H1 (cell line): ENCODE data around the gene SCAP. TPM values are rescaled to one million over a fixed set of nuclear protein-coding genes. Genes with fewer than 3 reads are reported as not detected.

ENCODE experiments used
- CTCF ChIA-PET: fragments of 300-600 bp; sonication (Branson Sonifier 250); formaldehyde crosslinking; loops from one replicate; lab custom pipeline; 2021; ENCODE audit not compliant: partially characterized antibody; lab: Charles Lee
- POLR2A ChIA-PET: fragments of 300-600 bp; sonication (Branson Sonifier 250); formaldehyde crosslinking; loops from one replicate; lab custom pipeline; 2021; ENCODE audit warnings: inconsistent platforms; ENCODE audit not compliant: partially characterized antibody; lab: Charles Lee
- DNase-seq, 2 experiments: peaks; one replicate each; pipeline versions ENCODE4 v3.0.0 to v3.0.0-alpha.2; 2010 to 2022; ENCODE audit warnings: low spot score in 2 of 2, low read depth in 1 of 2, mixed read lengths in 1 of 2
- FAIRE-seq: peaks from 2 replicates; lab custom pipeline; 2011; peaks lifted over from hg19 to GRCh38; lab: Jason Lieb, UNC
- H2AFZ ChIP-seq: 2 replicates; pipeline ENCODE4 v1.8.1; 2012; ENCODE audit warnings: low read length, inconsistent platforms
- H2AK5ac ChIP-seq: 2 replicates; pipeline ENCODE4 v1.6.1; 2013; ENCODE audit warnings: low read depth, low read length
- H2BK120ac ChIP-seq: replicated peaks from 2 replicates; pipeline ENCODE3; 2013; ENCODE audit warnings: low read depth, low read length, inconsistent platforms
- H2BK12ac ChIP-seq: 2 replicates; pipeline ENCODE4 v1.6.1; 2013; ENCODE audit warnings: low read depth, low read length
- H2BK15ac ChIP-seq: 2 replicates; pipeline ENCODE4 v1.6.1; 2013; ENCODE audit warnings: low read length
- H2BK20ac ChIP-seq: 2 replicates; pipeline ENCODE4 v1.6.1; 2013; ENCODE audit warnings: low read length
- H2BK5ac ChIP-seq: 2 replicates; pipeline ENCODE4 v1.6.1; 2013; ENCODE audit warnings: low read depth, low read length
- H3K14ac ChIP-seq: 2 replicates; pipeline ENCODE4 v1.6.1; 2013; ENCODE audit warnings: inconsistent platforms; ENCODE audit not compliant: insufficient read length
- H3K18ac ChIP-seq: 2 replicates; pipeline ENCODE4 v1.6.1; 2013; ENCODE audit warnings: low read length; ENCODE audit errors: extremely low read depth
- H3K23ac ChIP-seq: 2 replicates; pipeline ENCODE4 v1.6.1; 2013; ENCODE audit warnings: inconsistent platforms; ENCODE audit not compliant: insufficient read length
- H3K23me2 ChIP-seq: 2 replicates; pipeline ENCODE4 v1.6.1; 2013; ENCODE audit warnings: low read depth, low read length
- H3K27ac ChIP-seq: 2 replicates; pipeline ENCODE4 v1.6.1; 2011; ENCODE audit warnings: low read depth, low read length, inconsistent platforms
- H3K27me3 ChIP-seq, 4 experiments: replicated peaks in 1 of 4; 1 replicate in 1 of 4; 2 replicates in 3 of 4; pipeline versions ENCODE4 v1.6.1 to v1.8.1; 2011 to 2013; ENCODE audit warnings: low read length in 3 of 4, mild to moderate bottlenecking in 3 of 4, inconsistent platforms in 2 of 4, mixed read lengths in 2 of 4, moderate library complexity in 1 of 4; ENCODE audit not compliant: control insufficient read depth in 3 of 4, insufficient read depth in 3 of 4; ENCODE audit errors: extremely low read depth in 1 of 4
- H3K36me3 ChIP-seq, 4 experiments: 2 replicates each; pipeline versions ENCODE4 v1.6.1 to v1.8.1; 2011 to 2013; ENCODE audit warnings: mild to moderate bottlenecking in 4 of 4, low read length in 3 of 4, moderate library complexity in 2 of 4, control low read depth in 1 of 4, inconsistent platforms in 1 of 4; ENCODE audit not compliant: insufficient read depth in 4 of 4, control insufficient read depth in 2 of 4
- H3K4ac ChIP-seq: replicated peaks from 2 replicates; pipeline ENCODE3; 2013; ENCODE audit warnings: low read length, low read depth, mixed read lengths, inconsistent platforms; ENCODE audit not compliant: insufficient read length
- H3K4me1 ChIP-seq, 4 experiments: replicated peaks in 1 of 4; 1 replicate in 1 of 4; 2 replicates in 3 of 4; pipeline versions ENCODE4 v1.6.1 to v1.8.1; 2011 to 2013; ENCODE audit warnings: low read length in 3 of 4, inconsistent platforms in 2 of 4, mixed read lengths in 1 of 4; ENCODE audit not compliant: insufficient read depth in 4 of 4, control insufficient read depth in 3 of 4
- H3K4me2 ChIP-seq, 2 experiments: 2 replicates each; pipeline versions ENCODE4 v1.6.1 to v1.8.1; 2011 to 2013; ENCODE audit warnings: low read depth in 2 of 2, low read length in 2 of 2, control low read depth in 1 of 2, inconsistent platforms in 1 of 2, mild to moderate bottlenecking in 1 of 2; ENCODE audit not compliant: insufficient read depth in 1 of 2
- H3K4me3 ChIP-seq, 4 experiments: fragments of 200-600, 300-600 bp in 1 of 4; sonication (generic), shearing (Covaris generic), sonication (Bioruptor Twin) in 1 of 4; 2 replicates each; pipeline versions ENCODE4 v1.5.1 to v1.8.1; 2011 to 2016; ENCODE audit warnings: low read length in 4 of 4, low read depth in 3 of 4, control low read depth in 2 of 4, inconsistent platforms in 2 of 4, mild to moderate bottlenecking in 2 of 4, mixed read lengths in 1 of 4, moderate library complexity in 1 of 4; ENCODE audit not compliant: insufficient read depth in 2 of 4; ENCODE audit errors: extremely low read depth in 1 of 4
- H3K56ac ChIP-seq: replicated peaks from 2 replicates; pipeline ENCODE3; 2013; ENCODE audit warnings: low read depth, mild to moderate bottlenecking, mixed read lengths, low read length, inconsistent platforms; ENCODE audit not compliant: insufficient read length
- H3K79me1 ChIP-seq: 2 replicates; pipeline ENCODE4 v1.6.1; 2013; ENCODE audit warnings: low read depth, low read length, control low read depth
- H3K79me2 ChIP-seq, 2 experiments: 2 replicates each; pipeline versions ENCODE4 v1.6.1 to v1.8.1; 2012 to 2013; ENCODE audit warnings: low read length in 2 of 2, mild to moderate bottlenecking in 2 of 2, inconsistent platforms in 1 of 2; ENCODE audit not compliant: insufficient read depth in 2 of 2, control insufficient read depth in 1 of 2
- H3K9ac ChIP-seq, 4 experiments: replicated peaks in 1 of 4; 1 replicate in 1 of 4; 2 replicates in 3 of 4; pipeline versions ENCODE4 v1.6.1 to v1.8.1; 2011 to 2013; ENCODE audit warnings: low read depth in 3 of 4, low read length in 3 of 4, control low read depth in 2 of 4, mild to moderate bottlenecking in 2 of 4, moderate library complexity in 2 of 4, inconsistent platforms in 1 of 4; ENCODE audit errors: extremely low read depth in 1 of 4
- H3K9me3 ChIP-seq, 2 experiments: 2 replicates each; pipeline versions ENCODE4 v1.6.1 to v1.8.1; 2012 to 2013; ENCODE audit warnings: mild to moderate bottlenecking in 2 of 2, moderate library complexity in 2 of 2, control low read depth in 1 of 2, inconsistent platforms in 1 of 2, low read depth in 1 of 2, low read length in 1 of 2, mixed read lengths in 1 of 2; ENCODE audit not compliant: insufficient read depth in 2 of 2
- H4K20me1 ChIP-seq, 2 experiments: replicated peaks in 1 of 2; 2 replicates each; pipeline versions ENCODE3 to v1.8.1; 2011 to 2013; ENCODE audit warnings: inconsistent platforms in 2 of 2, low read length in 2 of 2, mild to moderate bottlenecking in 1 of 2; ENCODE audit not compliant: insufficient read depth in 2 of 2, control insufficient read depth in 1 of 2
- H4K5ac ChIP-seq: 2 replicates; pipeline ENCODE4 v1.6.1; 2013; ENCODE audit warnings: low read length, low read depth, mixed read lengths, inconsistent platforms; ENCODE audit not compliant: insufficient read length
- H4K8ac ChIP-seq: 2 replicates; pipeline ENCODE4 v1.8.0; 2013; ENCODE audit warnings: mild to moderate bottlenecking, moderate library complexity, low read length, inconsistent platforms; ENCODE audit not compliant: insufficient read depth; ENCODE audit errors: extremely low read depth
- H4K91ac ChIP-seq: replicated peaks from 2 replicates; pipeline ENCODE3; 2013; ENCODE audit warnings: low read length, mixed read lengths, inconsistent platforms; ENCODE audit not compliant: insufficient read length
- ATF3 ChIP-seq: IDR thresholded peaks from 2 replicates; pipeline ENCODE4 v1.6.1; 2011; ENCODE audit warnings: low read depth, mild to moderate bottlenecking, low read length; ENCODE audit not compliant: insufficient read depth
- EGR1 ChIP-seq: IDR thresholded peaks from 2 replicates; pipeline ENCODE4 v1.6.1; 2011; ENCODE audit warnings: low read depth, low read length, borderline replicate concordance
- EP300 ChIP-seq, 2 experiments: IDR thresholded peaks; 1 replicate in 1 of 2; 2 replicates in 1 of 2; pipeline ENCODE4 v1.6.1; 2011 to 2012; ENCODE audit warnings: low read depth in 2 of 2, low read length in 2 of 2, mild to moderate bottlenecking in 2 of 2, borderline replicate concordance in 1 of 2, inconsistent platforms in 1 of 2, moderate library complexity in 1 of 2
- FOSL1 ChIP-seq: IDR thresholded peaks from 2 replicates; pipeline ENCODE4 v1.6.1; 2011; ENCODE audit warnings: mild to moderate bottlenecking, low read depth, low read length, moderate library complexity; ENCODE audit not compliant: insufficient read depth
- GABPA ChIP-seq: IDR thresholded peaks from 2 replicates; pipeline ENCODE4 v1.6.1; 2011; ENCODE audit warnings: mild to moderate bottlenecking, low read length, moderate library complexity, borderline replicate concordance; ENCODE audit not compliant: insufficient read depth
- JUN ChIP-seq: IDR thresholded peaks from 2 replicates; pipeline ENCODE4 v1.6.1; 2011; ENCODE audit warnings: low read depth, mild to moderate bottlenecking, improper control_type of control experiment, low read length
- JUND ChIP-seq: IDR thresholded peaks from 2 replicates; pipeline ENCODE4 v1.6.1; 2011; ENCODE audit warnings: mild to moderate bottlenecking, improper control_type of control experiment, low read length
- KDM1A ChIP-seq: fragments of 200-600, 300-600 bp; sonication (generic); IDR thresholded peaks from 2 replicates; pipeline ENCODE4 v1.7.1; 2016; ENCODE audit warnings: mild to moderate bottlenecking, low read length, borderline replicate concordance
- MAFK ChIP-seq: IDR thresholded peaks from 2 replicates; pipeline ENCODE4 v1.6.1; 2012; ENCODE audit warnings: low read depth, mild to moderate bottlenecking, improper control_type of control experiment, low read length
- MAX ChIP-seq: IDR thresholded peaks from 2 replicates; pipeline ENCODE4 v1.6.1; 2012; ENCODE audit warnings: inconsistent platforms
- POLR2AphosphoS5 ChIP-seq: IDR thresholded peaks from 2 replicates; pipeline ENCODE4 v1.6.1; 2011; ENCODE audit warnings: low read depth, low read length
- RXRA ChIP-seq: IDR thresholded peaks from 2 replicates; pipeline ENCODE4 v1.6.1; 2011; ENCODE audit warnings: low read depth, mild to moderate bottlenecking, low read length, moderate library complexity; ENCODE audit not compliant: insufficient read depth
- SUZ12 ChIP-seq: fragments of 200-600 bp; sonication (generic); IDR thresholded peaks from 2 replicates; pipeline ENCODE4 v1.6.1; 2012; ENCODE audit warnings: mild to moderate bottlenecking, inconsistent platforms, low read length, moderate library complexity, mixed read lengths
- TAF1 ChIP-seq: IDR thresholded peaks from 2 replicates; pipeline ENCODE4 v1.6.1; 2011; ENCODE audit warnings: mild to moderate bottlenecking, low read depth, low read length
- WGBS, 2 experiments: shearing (Covaris generic) in 1 of 2; methylation state at CpG; one replicate each; pipeline versions ENCODE4 v1.1.6 to v1.1.7; 2013 to 2015; ENCODE audit warnings: low lambda C conversion rate in 2 of 2, mixed read lengths in 2 of 2, inconsistent platforms in 1 of 2, low coverage in 1 of 2, missing lambda C conversion rate in 1 of 2; ENCODE audit not compliant: insufficient replicate concordance in 2 of 2, insufficient coverage in 1 of 2, insufficient read length in 1 of 2; ENCODE audit errors: extremely low coverage in 1 of 2, missing lambda C conversion rate in 1 of 2; 5-methylcytosine and 5-hydroxymethylcytosine counted together
- polyA plus RNA-seq, 7 experiments: library from polyadenylated mRNA; depleted of rRNA in 3 of 7; stranded (reverse) in 5 of 7; unstranded in 2 of 7; fragments of >200 nt in 5 of 7; fragments of 200-250 nt in 2 of 7; gene quantifications; 1 replicate in 5 of 7; 2 replicates in 1 of 7; 4 replicates in 1 of 7; pipeline versions ENCODE4 v1.2.1 to v1.2.3, GENCODE V29; 2011 to 2013; ENCODE audit warnings: missing spikeins in 2 of 7, mixed read lengths in 2 of 7
- total RNA-seq: library from RNA; stranded (reverse); fragmentation: NEBNext Ultra II Directional; extraction: Animal tissue kit (Norgen Biotek cat#: 25700); gene quantifications from 2 replicates; pipeline ENCODE4 v1.2.1, GENCODE V29; 2021

Gene SCAP
- total and polyA plus RNA-seq, 2 of the 8 experiments (the other 6 are each of a cell fraction or from before 2014, with no cell fraction given) = 74.0 to 114 TPM

GRCh38 chr3:47385007-47385406 is 90.7 kb downstream of the SCAP start:
- Histone ChIP-seq H3K4ac (no peak overlapping the region), H3K18ac (no peak overlapping the region), H3K36me3 (no peaks in the 10 kb centered on the region; a peak in 1 of 8 replicates), H3K4me1 (peaks cover 0 to 5% (median 3%) of the 10 kb centered on the region in 4 experiments; a peak in 5 of 7 replicates), H2BK15ac (no peak overlapping the region), H2AK5ac (no peak overlapping the region), H2BK12ac (no peak overlapping the region), H2BK5ac (no peak overlapping the region), H3K27ac (no peak overlapping the region), H3K23me2 (peaks cover 3% of the 10 kb centered on the region), H4K91ac (no peak overlapping the region), H3K4me2 (no peak overlapping the region), H3K79me1 (peaks cover 10% of the 10 kb centered on the region), H3K9me3 (no peaks in the 10 kb centered on the region), H4K20me1 (peaks cover 0 to 22% of the 10 kb centered on the region in 2 experiments), H4K5ac (no peak overlapping the region), H2BK20ac (no peak overlapping the region), H2AFZ (no peak overlapping the region), H3K27me3 (no peaks in the 10 kb centered on the region), H3K14ac (no peak overlapping the region), H3K9ac (no peak overlapping the region), H4K8ac (no peak overlapping the region), H3K23ac (no peak overlapping the region), H3K4me3 (no peak overlapping the region), H2BK120ac (no peak overlapping the region), H3K56ac (no peak overlapping the region), H3K79me2 (peaks cover 8 to 60% of the 10 kb centered on the region in 2 experiments)
- DNase-seq (no peak), FAIRE-seq (no peak)
- ChIA-PET CTCF (interaction anchor here (1.1 kb wide), 1 partner anchor 10 kb away, joined by 3 read pairs; no protein-coding TSS in a partner anchor), POLR2A (no interaction called here)
- WGBS, 2 experiments = 94% methylated on average over 4 of the region's 4 CpGs; no CpG with 5 or more reads in 1 of the 2 experiments
- TF ChIP-seq MAX (no peak), JUN (no peak), FOSL1 (no peak), SUZ12 (no peak), JUND (no peak), MAFK (no peak), GABPA (no peak), EP300 (IDR thresholded peaks at IDR 0.05; ENCODE audit: borderline replicate concordance in 1 of 2, low read depth in 2 of 2, low read length in 2 of 2) (no peak), KDM1A (no peak), POLR2AphosphoS5 (no peak), TAF1 (no peak), ATF3 (no peak), EGR1 (no peak), RXRA (no peak)
